ENCODE data around the gene OSBPL2. TPM values are rescaled to one million over a fixed set of nuclear protein-coding genes. Genes with fewer than 3 reads are reported as not detected.

Gene OSBPL2
- total RNA-seq, 1 experiment from 2014 or later = 49.5 TPM

DNA sequence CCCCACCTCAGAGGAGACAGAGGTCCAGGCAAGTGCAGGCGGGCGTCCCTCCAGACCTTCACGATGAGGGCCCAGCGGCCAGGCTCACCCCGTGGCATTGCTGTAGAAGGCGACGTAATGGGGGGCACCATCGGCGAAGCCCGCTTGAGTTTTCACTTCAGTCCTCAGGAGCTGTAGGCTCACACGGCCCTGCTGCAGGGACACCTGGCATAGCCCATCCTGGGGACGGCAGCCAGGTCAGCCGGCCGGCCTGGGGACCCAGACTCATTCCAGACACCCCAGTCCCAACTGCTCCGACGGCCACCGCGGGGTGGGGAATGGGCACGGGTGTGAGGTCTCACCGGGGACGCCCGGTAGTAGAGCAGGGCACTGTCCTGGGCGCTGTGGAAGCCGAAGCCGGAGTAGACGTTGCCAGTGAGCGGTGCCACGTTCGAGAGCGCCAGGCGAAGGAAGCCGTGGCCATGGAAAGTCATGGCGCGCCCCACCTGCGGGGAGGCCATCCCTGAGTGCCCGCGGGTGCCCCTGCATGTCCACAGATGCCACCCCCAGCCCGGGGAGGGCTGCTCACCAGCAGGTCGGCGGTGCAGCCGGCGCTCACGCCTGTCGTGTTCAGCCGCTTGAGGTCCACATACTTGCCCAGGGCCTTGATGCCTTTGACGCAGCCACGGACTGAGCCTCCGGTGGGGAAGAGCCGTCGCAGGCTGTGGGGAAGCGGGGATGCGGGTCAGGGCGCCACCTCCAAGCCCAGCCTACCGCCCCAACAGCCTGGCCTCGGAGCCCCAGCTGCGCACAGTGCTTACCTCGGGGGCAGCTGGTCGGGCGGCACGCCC, 73.7 kb downstream of the OSBPL2 start (continued):
- TF ChIP-seq, protein P1, sequence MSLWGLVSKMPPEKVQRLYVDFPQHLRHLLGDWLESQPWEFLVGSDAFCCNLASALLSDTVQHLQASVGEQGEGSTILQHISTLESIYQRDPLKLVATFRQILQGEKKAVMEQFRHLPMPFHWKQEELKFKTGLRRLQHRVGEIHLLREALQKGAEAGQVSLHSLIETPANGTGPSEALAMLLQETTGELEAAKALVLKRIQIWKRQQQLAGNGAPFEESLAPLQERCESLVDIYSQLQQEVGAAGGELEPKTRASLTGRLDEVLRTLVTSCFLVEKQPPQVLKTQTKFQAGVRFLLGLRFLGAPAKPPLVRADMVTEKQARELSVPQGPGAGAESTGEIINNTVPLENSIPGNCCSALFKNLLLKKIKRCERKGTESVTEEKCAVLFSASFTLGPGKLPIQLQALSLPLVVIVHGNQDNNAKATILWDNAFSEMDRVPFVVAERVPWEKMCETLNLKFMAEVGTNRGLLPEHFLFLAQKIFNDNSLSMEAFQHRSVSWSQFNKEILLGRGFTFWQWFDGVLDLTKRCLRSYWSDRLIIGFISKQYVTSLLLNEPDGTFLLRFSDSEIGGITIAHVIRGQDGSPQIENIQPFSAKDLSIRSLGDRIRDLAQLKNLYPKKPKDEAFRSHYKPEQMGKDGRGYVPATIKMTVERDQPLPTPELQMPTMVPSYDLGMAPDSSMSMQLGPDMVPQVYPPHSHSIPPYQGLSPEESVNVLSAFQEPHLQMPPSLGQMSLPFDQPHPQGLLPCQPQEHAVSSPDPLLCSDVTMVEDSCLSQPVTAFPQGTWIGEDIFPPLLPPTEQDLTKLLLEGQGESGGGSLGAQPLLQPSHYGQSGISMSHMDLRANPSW (CRISPR knock-in tag; conservative IDR thresholded peaks at IDR 0.05; ENCODE audit: low read depth) = no peak
- TF ChIP-seq TEAD1 (CRISPR knock-in tag; IDR thresholded peaks at IDR 0.05) = no peak
- TF ChIP-seq SP1 (CRISPR knock-in tag; conservative IDR thresholded peaks at IDR 0.05) = no peak
- TF ChIP-seq, protein P2, sequence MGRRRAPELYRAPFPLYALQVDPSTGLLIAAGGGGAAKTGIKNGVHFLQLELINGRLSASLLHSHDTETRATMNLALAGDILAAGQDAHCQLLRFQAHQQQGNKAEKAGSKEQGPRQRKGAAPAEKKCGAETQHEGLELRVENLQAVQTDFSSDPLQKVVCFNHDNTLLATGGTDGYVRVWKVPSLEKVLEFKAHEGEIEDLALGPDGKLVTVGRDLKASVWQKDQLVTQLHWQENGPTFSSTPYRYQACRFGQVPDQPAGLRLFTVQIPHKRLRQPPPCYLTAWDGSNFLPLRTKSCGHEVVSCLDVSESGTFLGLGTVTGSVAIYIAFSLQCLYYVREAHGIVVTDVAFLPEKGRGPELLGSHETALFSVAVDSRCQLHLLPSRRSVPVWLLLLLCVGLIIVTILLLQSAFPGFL (CRISPR knock-in tag; IDR thresholded peaks at IDR 0.05; ENCODE audit: borderline replicate concordance) = no peak
- no peak for TF ChIP-seq IRF2 (CRISPR knock-in tag; IDR thresholded peaks at IDR 0.05; ENCODE audit: borderline replicate concordance, low read depth)
- TF ChIP-seq, protein P3, sequence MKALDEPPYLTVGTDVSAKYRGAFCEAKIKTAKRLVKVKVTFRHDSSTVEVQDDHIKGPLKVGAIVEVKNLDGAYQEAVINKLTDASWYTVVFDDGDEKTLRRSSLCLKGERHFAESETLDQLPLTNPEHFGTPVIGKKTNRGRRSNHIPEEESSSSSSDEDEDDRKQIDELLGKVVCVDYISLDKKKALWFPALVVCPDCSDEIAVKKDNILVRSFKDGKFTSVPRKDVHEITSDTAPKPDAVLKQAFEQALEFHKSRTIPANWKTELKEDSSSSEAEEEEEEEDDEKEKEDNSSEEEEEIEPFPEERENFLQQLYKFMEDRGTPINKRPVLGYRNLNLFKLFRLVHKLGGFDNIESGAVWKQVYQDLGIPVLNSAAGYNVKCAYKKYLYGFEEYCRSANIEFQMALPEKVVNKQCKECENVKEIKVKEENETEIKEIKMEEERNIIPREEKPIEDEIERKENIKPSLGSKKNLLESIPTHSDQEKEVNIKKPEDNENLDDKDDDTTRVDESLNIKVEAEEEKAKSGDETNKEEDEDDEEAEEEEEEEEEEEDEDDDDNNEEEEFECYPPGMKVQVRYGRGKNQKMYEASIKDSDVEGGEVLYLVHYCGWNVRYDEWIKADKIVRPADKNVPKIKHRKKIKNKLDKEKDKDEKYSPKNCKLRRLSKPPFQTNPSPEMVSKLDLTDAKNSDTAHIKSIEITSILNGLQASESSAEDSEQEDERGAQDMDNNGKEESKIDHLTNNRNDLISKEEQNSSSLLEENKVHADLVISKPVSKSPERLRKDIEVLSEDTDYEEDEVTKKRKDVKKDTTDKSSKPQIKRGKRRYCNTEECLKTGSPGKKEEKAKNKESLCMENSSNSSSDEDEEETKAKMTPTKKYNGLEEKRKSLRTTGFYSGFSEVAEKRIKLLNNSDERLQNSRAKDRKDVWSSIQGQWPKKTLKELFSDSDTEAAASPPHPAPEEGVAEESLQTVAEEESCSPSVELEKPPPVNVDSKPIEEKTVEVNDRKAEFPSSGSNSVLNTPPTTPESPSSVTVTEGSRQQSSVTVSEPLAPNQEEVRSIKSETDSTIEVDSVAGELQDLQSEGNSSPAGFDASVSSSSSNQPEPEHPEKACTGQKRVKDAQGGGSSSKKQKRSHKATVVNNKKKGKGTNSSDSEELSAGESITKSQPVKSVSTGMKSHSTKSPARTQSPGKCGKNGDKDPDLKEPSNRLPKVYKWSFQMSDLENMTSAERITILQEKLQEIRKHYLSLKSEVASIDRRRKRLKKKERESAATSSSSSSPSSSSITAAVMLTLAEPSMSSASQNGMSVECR (CRISPR knock-in tag; IDR thresholded peaks at IDR 0.05; ENCODE audit: borderline replicate concordance) = no peak
- TF ChIP-seq, protein P4, sequence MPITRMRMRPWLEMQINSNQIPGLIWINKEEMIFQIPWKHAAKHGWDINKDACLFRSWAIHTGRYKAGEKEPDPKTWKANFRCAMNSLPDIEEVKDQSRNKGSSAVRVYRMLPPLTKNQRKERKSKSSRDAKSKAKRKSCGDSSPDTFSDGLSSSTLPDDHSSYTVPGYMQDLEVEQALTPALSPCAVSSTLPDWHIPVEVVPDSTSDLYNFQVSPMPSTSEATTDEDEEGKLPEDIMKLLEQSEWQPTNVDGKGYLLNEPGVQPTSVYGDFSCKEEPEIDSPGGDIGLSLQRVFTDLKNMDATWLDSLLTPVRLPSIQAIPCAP (CRISPR knock-in tag; IDR thresholded peaks at IDR 0.05) = no peak
- TF ChIP-seq CBFB (CRISPR knock-in tag; IDR thresholded peaks at IDR 0.05; ENCODE audit: low read depth) = no peak
- no peak for TF ChIP-seq MYBL2 (CRISPR knock-in tag; IDR thresholded peaks at IDR 0.05)
- TF ChIP-seq ZNF416 (CRISPR knock-in tag; IDR thresholded peaks at IDR 0.05) = no peak
- TF ChIP-seq GTF2I (CRISPR knock-in tag; conservative IDR thresholded peaks at IDR 0.05) = no peak
- no peak for TF ChIP-seq ZNF317 (CRISPR knock-in tag; IDR thresholded peaks at IDR 0.05; ENCODE audit: borderline replicate concordance, low read depth)

DNA sequence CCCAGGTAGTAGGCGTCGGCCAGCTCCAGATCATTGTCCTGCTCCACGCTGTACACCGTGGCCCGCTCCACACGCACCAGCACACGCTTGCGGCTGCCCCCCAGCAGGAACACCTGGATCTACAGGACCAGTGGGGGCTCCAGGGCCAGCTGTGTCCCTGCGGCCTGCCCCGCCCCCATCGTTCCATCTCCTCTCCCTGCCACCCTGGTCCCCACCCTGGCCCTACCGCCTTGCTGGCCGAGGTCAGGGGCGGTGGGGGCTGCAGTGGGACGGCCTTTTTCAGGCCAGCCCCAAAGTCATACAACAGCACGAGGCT, 74.3 kb downstream of the OSBPL2 start:
- no peak for DNase-seq (ENCODE audit: low spot score)
- peaks cover 32% of the 10 kb centered on the region for H3K36me3 Mint-ChIP-seq
- no peaks in the 10 kb centered on the region for H3K9me3 Mint-ChIP-seq
- no peak for ATAC-seq
- no peaks in the 10 kb centered on the region for H3K4me1 Mint-ChIP-seq
- ChIA-PET CTCF (interaction anchor here (3.2 kb wide), 1 partner anchor 70 kb away, joined by 10 read pairs; no protein-coding TSS in a partner anchor), POLR2A (no interaction called here)
- no peak overlapping the region for H3K27ac Mint-ChIP-seq
- H3K27me3 Mint-ChIP-seq (ENCODE audit: low read depth) = no peaks in the 10 kb centered on the region
- no peak for TF ChIP-seq NFATC4 (CRISPR knock-in tag; IDR thresholded peaks at IDR 0.05)
- TF ChIP-seq JUN (CRISPR knock-in tag; IDR thresholded peaks at IDR 0.05) = no peak
- no peak for TF ChIP-seq ATF1 (CRISPR knock-in tag; IDR thresholded peaks at IDR 0.05)
- no peak overlapping the region for H3K4me3 Mint-ChIP-seq

Measured in WTC11 (cell line).